Stomach (tissue), 4 donors: Measurements from ENCODE around the gene ZC3H12C.

Experiments used
- EP300 ChIP-seq: sonication (generic); formaldehyde crosslinking; IDR thresholded peaks from one replicate; pipeline ENCODE4 v1.6.1; 2017; ENCODE audit warnings: antibody characterized with exemption
- POLR2AphosphoS5 ChIP-seq, 3 donors: sonication (generic); formaldehyde crosslinking; IDR thresholded peaks; one replicate each; pipeline ENCODE4 v1.6.1; 2016; ENCODE audit warnings: antibody characterized with exemption in 3 of 3
- TF ChIP-seq, protein P1 (sequence below), 7 experiments: fragments of 450-650 bp in 4 of 7; fragments of 200-600 bp in 3 of 7; sonication (generic) in 3 of 7; IDR thresholded peaks; one replicate each; pipeline ENCODE4 v1.5.1; 2016 to 2019; ENCODE audit warnings: antibody characterized with exemption in 7 of 7, control low read depth in 2 of 7, mild to moderate bottlenecking in 1 of 7

DNA sequence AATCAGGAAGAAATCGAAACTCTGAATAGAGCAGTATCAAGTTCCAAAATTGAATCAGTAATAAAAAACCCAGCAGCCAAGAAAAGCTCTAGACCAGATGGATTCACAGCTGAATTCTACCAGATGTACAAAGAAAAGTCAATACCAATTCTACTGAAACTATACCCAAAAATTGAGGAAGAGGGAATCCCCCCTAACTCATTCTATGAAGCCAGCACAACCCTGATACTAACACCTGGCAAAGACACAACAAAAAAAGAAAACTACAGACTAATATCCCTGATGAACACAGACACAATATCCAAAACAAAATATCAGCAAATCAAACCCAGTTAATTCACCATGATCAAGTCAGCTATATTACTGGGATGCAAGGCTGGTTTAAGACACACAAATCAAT is 97.7 kb downstream of the ZC3H12C start:
- TF ChIP-seq POLR2AphosphoS5 (IDR thresholded peaks at IDR 0.05) (no peak), EP300 (no peak)
- TF ChIP-seq, protein P1, sequence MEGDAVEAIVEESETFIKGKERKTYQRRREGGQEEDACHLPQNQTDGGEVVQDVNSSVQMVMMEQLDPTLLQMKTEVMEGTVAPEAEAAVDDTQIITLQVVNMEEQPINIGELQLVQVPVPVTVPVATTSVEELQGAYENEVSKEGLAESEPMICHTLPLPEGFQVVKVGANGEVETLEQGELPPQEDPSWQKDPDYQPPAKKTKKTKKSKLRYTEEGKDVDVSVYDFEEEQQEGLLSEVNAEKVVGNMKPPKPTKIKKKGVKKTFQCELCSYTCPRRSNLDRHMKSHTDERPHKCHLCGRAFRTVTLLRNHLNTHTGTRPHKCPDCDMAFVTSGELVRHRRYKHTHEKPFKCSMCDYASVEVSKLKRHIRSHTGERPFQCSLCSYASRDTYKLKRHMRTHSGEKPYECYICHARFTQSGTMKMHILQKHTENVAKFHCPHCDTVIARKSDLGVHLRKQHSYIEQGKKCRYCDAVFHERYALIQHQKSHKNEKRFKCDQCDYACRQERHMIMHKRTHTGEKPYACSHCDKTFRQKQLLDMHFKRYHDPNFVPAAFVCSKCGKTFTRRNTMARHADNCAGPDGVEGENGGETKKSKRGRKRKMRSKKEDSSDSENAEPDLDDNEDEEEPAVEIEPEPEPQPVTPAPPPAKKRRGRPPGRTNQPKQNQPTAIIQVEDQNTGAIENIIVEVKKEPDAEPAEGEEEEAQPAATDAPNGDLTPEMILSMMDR (IDR thresholded peaks at IDR 0.05): no peak
